Esophagus muscularis mucosa (tissue), 4 donors: Measurements from ENCODE around the gene PARD3B. TPM values are rescaled to one million over a fixed set of nuclear protein-coding genes. Genes with fewer than 3 reads are reported as not detected.

Source experiments
- DNase-seq: peaks from one replicate; pipeline ENCODE4 v3.0.0-alpha.2; 2017; ENCODE audit errors: extremely low spot score
- H3K27ac ChIP-seq, 4 donors: fragments of 200-600 bp; sonication (generic); replicated peaks in 1 of 4; 1 replicate in 3 of 4; 2 replicates in 1 of 4; pipeline ENCODE4 v1.5.1; 2016 to 2019; ENCODE audit warnings: mild to moderate bottlenecking in 1 of 4
- H3K27me3 ChIP-seq, 4 donors: fragments of 200-600 bp; sonication (generic); one replicate each; pipeline versions ENCODE4 v1.5.1 to v1.6.0; 2016 to 2019
- H3K36me3 ChIP-seq, 4 donors: fragments of 200-600 bp; sonication (generic); one replicate each; pipeline ENCODE4 v1.5.1; 2016 to 2019
- H3K4me1 ChIP-seq, 4 donors: fragments of 200-600 bp; sonication (generic); one replicate each; pipeline ENCODE4 v1.5.1; 2016 to 2019
- H3K4me3 ChIP-seq, 4 donors: fragments of 200-600 bp; sonication (generic); 1 replicate in 2 of 4; 2 replicates in 2 of 4; pipeline ENCODE4 v1.5.1; 2016 to 2019; ENCODE audit warnings: mild to moderate bottlenecking in 4 of 4, moderate library complexity in 1 of 4
- H3K9me3 ChIP-seq, 4 donors: fragments of 200-600 bp; sonication (generic); 1 replicate in 3 of 4; 2 replicates in 1 of 4; pipeline ENCODE4 v1.5.1; 2016 to 2019
- CTCF ChIP-seq, 3 experiments: fragments of 200-600 bp in 2 of 3; fragments of 450-650 bp in 1 of 3; sonication (generic) in 2 of 3; IDR thresholded peaks; one replicate each; pipeline ENCODE4 v1.5.1; 2017 to 2019; ENCODE audit warnings: antibody characterized with exemption in 3 of 3, mild to moderate bottlenecking in 2 of 3, moderate library complexity in 1 of 3
- EP300 ChIP-seq: sonication (generic); formaldehyde crosslinking; IDR thresholded peaks from one replicate; pipeline ENCODE4 v1.6.1; 2017; ENCODE audit warnings: antibody characterized with exemption
- POLR2A ChIP-seq: fragments of 450-650 bp; IDR thresholded peaks from one replicate; pipeline ENCODE4 v1.6.1; 2017; ENCODE audit warnings: antibody characterized with exemption, moderate library complexity, mild to moderate bottlenecking, low read depth
- POLR2AphosphoS5 ChIP-seq, 2 donors: sonication (generic); formaldehyde crosslinking; IDR thresholded peaks; one replicate each; pipeline ENCODE4 v1.6.1; 2017; ENCODE audit warnings: antibody characterized with exemption in 2 of 2
- WGBS: methylation state at CpG from one replicate; pipeline ENCODE4 v1.1.5; 2018; 5-methylcytosine and 5-hydroxymethylcytosine counted together
- intact Hi-C: fragments of 100-400 bp; cut with DNase I; formaldehyde crosslinking; loops from one replicate; pipeline ENCODE4 v1.15.1; 2023
- total RNA-seq, 4 donors: library from RNA; depleted of rRNA; stranded (reverse); fragments of >200 nt; gene quantifications; one replicate each; pipeline versions ENCODE4 v1.1.0 to v1.2.1, GENCODE V29; 2016

The PARD3B gene
- total RNA-seq, 4 donors from 2014 or later, result 24.2 to 40.8 (median 32.5) TPM

GRCh38 chr2:204886713-204887112 lies 341.4 kb downstream of the PARD3B start:
- Histone ChIP-seq H3K4me3 (no peak overlapping the region), H3K27ac (no peak overlapping the region), H3K4me1 (peaks cover 0 to 6% (median 4%) of the 10 kb centered on the region in 4 donors), H3K27me3 (no peaks in the 10 kb centered on the region), H3K9me3 (no peaks in the 10 kb centered on the region), H3K36me3 (no peaks in the 10 kb centered on the region)
- no peak for DNase-seq
- TF ChIP-seq EP300 (no peak), POLR2AphosphoS5 (IDR thresholded peaks at IDR 0.05) (no peak), POLR2A (no peak), CTCF (IDR thresholded peaks at IDR 0.05) (no peak)
- 78% methylated on average over 1 of the region's 1 CpG for WGBS
- intact Hi-C loops, result no loop called here

GRCh38 chr2:204888222-204888621 lies 342.9 kb downstream of the PARD3B start:
- TF ChIP-seq POLR2A (no peak), EP300 (no peak), CTCF (IDR thresholded peaks at IDR 0.05) (no peak), POLR2AphosphoS5 (IDR thresholded peaks at IDR 0.05) (no peak)
- Histone ChIP-seq H3K36me3 (no peaks in the 10 kb centered on the region), H3K27me3 (no peaks in the 10 kb centered on the region), H3K4me1 (peaks cover 0 to 10% (median 4%) of the 10 kb centered on the region in 4 donors), H3K27ac (no peak overlapping the region), H3K4me3 (no peak overlapping the region), H3K9me3 (no peaks in the 10 kb centered on the region)
- DNase-seq, result no peak
- intact Hi-C loops, result no loop called here

- no peak for DNase-seq
- intact Hi-C loops, result no loop called here
- Histone ChIP-seq H3K4me3 (no peak overlapping the region), H3K27me3 (no peaks in the 10 kb centered on the region), H3K4me1 (peaks cover 0 to 19% (median 6%) of the 10 kb centered on the region in 4 donors), H3K27ac (no peak overlapping the region), H3K36me3 (no peaks in the 10 kb centered on the region), H3K9me3 (no peaks in the 10 kb centered on the region)
- TF ChIP-seq CTCF (IDR thresholded peaks at IDR 0.05) (no peak), POLR2A (no peak), POLR2AphosphoS5 (IDR thresholded peaks at IDR 0.05) (no peak), EP300 (no peak)
- WGBS, result 100% methylated on average over 2 of the region's 2 CpGs
Observed at GRCh38 chr2:204890680-204891079, 345.4 kb downstream of the PARD3B start.

GRCh38 chr2:204891739-204892138 lies 346.5 kb downstream of the PARD3B start:
- intact Hi-C loops, result no loop called here
- no peak overlapping the region for H3K27ac ChIP-seq
- no peaks in the 10 kb centered on the region for H3K27me3 ChIP-seq
- no peak for TF ChIP-seq CTCF (IDR thresholded peaks at IDR 0.05)
- no peak for TF ChIP-seq POLR2A
- TF ChIP-seq POLR2AphosphoS5 (IDR thresholded peaks at IDR 0.05), result no peak
- no peak for TF ChIP-seq EP300
- 95% methylated on average over 2 of the region's 2 CpGs for WGBS
- H3K4me3 ChIP-seq, result no peak overlapping the region
- no peaks in the 10 kb centered on the region for H3K9me3 ChIP-seq
- no peaks in the 10 kb centered on the region for H3K36me3 ChIP-seq
- no peak for DNase-seq
- peaks cover 0 to 19% (median 6%) of the 10 kb centered on the region in 4 donors for H3K4me1 ChIP-seq

- no peaks in the 10 kb centered on the region for H3K9me3 ChIP-seq
- no peaks in the 10 kb centered on the region for H3K27me3 ChIP-seq
- no peak overlapping the region for H3K27ac ChIP-seq
- TF ChIP-seq POLR2AphosphoS5 (IDR thresholded peaks at IDR 0.05) (no peak), POLR2A (no peak), EP300 (no peak), CTCF (IDR thresholded peaks at IDR 0.05) (no peak)
- intact Hi-C loops, result no loop called here
- WGBS, result 100% methylated on average over 1 of the region's 1 CpG
- no peak overlapping the region for H3K4me3 ChIP-seq
- DNase-seq, result no peak
- peaks cover 0 to 19% (median 6%) of the 10 kb centered on the region in 4 donors for H3K4me1 ChIP-seq
- H3K36me3 ChIP-seq, result no peaks in the 10 kb centered on the region
Observed at GRCh38 chr2:204892506-204893255, 347.4 kb downstream of the PARD3B start.
